ENCODE results near the gene ABHD5. TPM values are rescaled to one million over a fixed set of nuclear protein-coding genes. Genes with fewer than 3 reads are reported as not detected.
"Not testable (repeated sequence)": the region's sequence is repeated elsewhere in the genome, so short reads cannot be mapped to it uniquely, and the experiment has no call there.

The ABHD5 gene
- polyA plus RNA-seq (ENCODE audit: insufficient read length in 4 of 4), result 10 to 100 TPM; 20.4 to 26.4 (median 22.2) TPM

GRCh38 chr3:43690400-43691119 lies at the start of gene ABHD5:
TSS of gene ABHD5 (plus strand) at chr3:43690938. CDS start at chr3:43690993, 55 bp downstream.
- peak; percentile 92 to 96 (median 92) for DNase-seq (ENCODE audit: low read depth in 4 of 4, low spot score in 3 of 4)

- no peak for DNase-seq (ENCODE audit: low read depth in 4 of 4, low spot score in 3 of 4)
These were observed 49.2 kb upstream of the ABHD5 start for GRCh38 chr3:43641306-43642114.

GRCh38 chr3:43644443-43644842 lies 46.3 kb upstream of the ABHD5 start:
- DNase-seq (ENCODE audit: low read depth in 4 of 4, low spot score in 3 of 4), result no peak

GRCh38 chr3:43647331-43648166 lies 43.2 kb upstream of the ABHD5 start:
- peak in 1 of 4 donors; percentile 17 for DNase-seq (ENCODE audit: low read depth in 4 of 4, low spot score in 3 of 4)

- DNase-seq (ENCODE audit: low read depth in 4 of 4, low spot score in 3 of 4), result no peak
These were observed 41.8 kb upstream of the ABHD5 start for GRCh38 chr3:43648957-43649356.

GRCh38 chr3:43649365-43649968 lies 41.3 kb upstream of the ABHD5 start:
- no peak for DNase-seq (ENCODE audit: low read depth in 4 of 4, low spot score in 3 of 4)

GRCh38 chr3:43650345-43650744 lies 40.4 kb upstream of the ABHD5 start:
- no peak for DNase-seq (ENCODE audit: low read depth in 4 of 4, low spot score in 3 of 4)

GRCh38 chr3:43656390-43656789 lies 34.3 kb upstream of the ABHD5 start:
- DNase-seq (ENCODE audit: low read depth in 4 of 4, low spot score in 3 of 4), result not testable (repeated sequence)

- DNase-seq (ENCODE audit: low read depth in 4 of 4, low spot score in 3 of 4), result no peak
These were observed 31.4 kb upstream of the ABHD5 start for GRCh38 chr3:43659250-43659880.

GRCh38 chr3:43661376-43661775 lies 29.4 kb upstream of the ABHD5 start:
- not testable (repeated sequence) for DNase-seq (ENCODE audit: low read depth in 4 of 4, low spot score in 3 of 4)

GRCh38 chr3:43665011-43665410 lies 25.7 kb upstream of the ABHD5 start:
- not testable (repeated sequence) for DNase-seq (ENCODE audit: low read depth in 4 of 4, low spot score in 3 of 4)

- DNase-seq (ENCODE audit: low read depth in 4 of 4, low spot score in 3 of 4), result no peak
These were observed 19.9 kb upstream of the ABHD5 start for GRCh38 chr3:43670635-43671522.

- no peak for DNase-seq (ENCODE audit: low read depth in 4 of 4, low spot score in 3 of 4)
These were observed 16.2 kb upstream of the ABHD5 start for GRCh38 chr3:43674345-43675085.

GRCh38 chr3:43675593-43675992 lies 15.1 kb upstream of the ABHD5 start:
- DNase-seq (ENCODE audit: low read depth in 4 of 4, low spot score in 3 of 4), result no peak

- no peak for DNase-seq (ENCODE audit: low read depth in 4 of 4, low spot score in 3 of 4)
These were observed 14.3 kb upstream of the ABHD5 start for GRCh38 chr3:43676441-43676840.

- not testable (repeated sequence) for DNase-seq (ENCODE audit: low read depth in 4 of 4, low spot score in 3 of 4)
These were observed 12.4 kb upstream of the ABHD5 start for GRCh38 chr3:43678375-43678774.

- DNase-seq (ENCODE audit: low read depth in 4 of 4, low spot score in 3 of 4), result not testable (repeated sequence)
These were observed 11.8 kb upstream of the ABHD5 start for GRCh38 chr3:43678887-43679449.

GRCh38 chr3:43680857-43681256 lies 9.9 kb upstream of the ABHD5 start:
- not testable (repeated sequence) for DNase-seq (ENCODE audit: low read depth in 4 of 4, low spot score in 3 of 4)
